Naive B cell (primary cell): ENCODE data around the gene WDR70. TPM values are rescaled to one million over a fixed set of nuclear protein-coding genes. Genes with fewer than 3 reads are reported as not detected.

Experiments used
- ATAC-seq, 2 donors: fragments of 150-1000 bp; cut with Tn5 transposase; 2 replicates each; pipeline ENCODE4 v1.10.0; 2021; ENCODE audit warnings: low read depth in 2 of 2, mild to moderate bottlenecking in 2 of 2, moderate library complexity in 2 of 2
- DNase-seq: peaks from one replicate; pipeline ENCODE4 v3.0.0; 2022
- H3K27ac Mint-ChIP-seq, 6 donors: one replicate each; pipeline ENCODE4 v1.8.0; 2020 to 2022; ENCODE audit warnings: mild to moderate bottlenecking in 6 of 6, mixed read lengths in 6 of 6, moderate library complexity in 5 of 6, inconsistent platforms in 2 of 6
- H3K27me3 Mint-ChIP-seq, 3 donors: one replicate each; pipeline ENCODE4 v1.8.0; 2021 to 2022; ENCODE audit warnings: mixed read lengths in 3 of 3, mild to moderate bottlenecking in 1 of 3
- H3K36me3 Mint-ChIP-seq, 2 donors: one replicate each; pipeline ENCODE4 v1.8.0; 2020 to 2022; ENCODE audit warnings: mixed read lengths in 2 of 2, inconsistent platforms in 1 of 2, mild to moderate bottlenecking in 1 of 2
- H3K4me1 Mint-ChIP-seq, 3 donors: one replicate each; pipeline ENCODE4 v1.8.0; 2020 to 2022; ENCODE audit warnings: mixed read lengths in 3 of 3, inconsistent platforms in 1 of 3, mild to moderate bottlenecking in 1 of 3, moderate library complexity in 1 of 3
- H3K4me3 Mint-ChIP-seq, 8 donors: one replicate each; pipeline ENCODE4 v1.8.0; 2020 to 2022; ENCODE audit warnings: mild to moderate bottlenecking in 8 of 8, mixed read lengths in 8 of 8, moderate library complexity in 8 of 8, inconsistent platforms in 2 of 8
- H3K9me3 Mint-ChIP-seq, 7 donors: one replicate each; pipeline ENCODE4 v1.8.0; 2020 to 2022; ENCODE audit warnings: mixed read lengths in 7 of 7, mild to moderate bottlenecking in 5 of 7, inconsistent platforms in 2 of 7, moderate library complexity in 1 of 7
- polyA plus RNA-seq, 6 donors: library from polyadenylated mRNA; unstranded; fragments of 300-500 nt; fragmentation: Illumina TruSeq; gene quantifications; one replicate each; pipeline ENCODE4 v1.2.3, GENCODE V29; 2021; ENCODE audit warnings: low read depth in 6 of 6

The WDR70 gene
- polyA plus RNA-seq, 6 donors from 2014 or later: 19.2 to 29.1 (median 25.3) TPM

DNA sequence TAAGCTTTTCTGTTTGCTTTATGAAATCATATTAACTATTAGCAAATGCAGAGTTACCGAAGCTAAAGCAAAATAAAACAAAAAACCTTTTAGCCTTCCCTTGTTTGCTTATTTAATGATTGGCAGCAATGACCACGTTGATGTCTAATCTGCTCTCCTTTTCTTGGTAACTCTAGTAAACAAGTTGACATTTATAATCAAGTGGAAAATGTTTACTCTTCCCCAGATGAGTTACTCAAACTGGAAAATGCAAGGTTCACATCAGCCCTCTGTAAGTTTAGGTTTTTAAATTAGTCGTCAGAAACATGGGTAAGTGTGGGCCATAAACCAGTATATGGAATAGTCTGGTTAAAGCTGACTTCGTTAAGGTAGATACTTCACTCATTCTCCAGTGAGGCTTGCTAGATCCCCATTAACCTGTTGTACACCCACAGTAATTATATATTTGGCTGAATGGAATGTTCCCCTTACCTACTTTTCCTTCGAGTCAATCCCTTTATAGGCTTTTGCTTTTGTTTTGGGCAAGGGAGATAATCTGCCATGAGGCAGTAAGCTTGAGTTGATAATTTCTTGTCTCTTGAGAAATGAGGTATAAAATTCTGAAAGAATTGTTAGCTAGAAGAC lies 359.9 kb downstream of the WDR70 start:
- ATAC-seq (no peak), DNase-seq (no peak)
- no peaks in the 10 kb centered on the region for H3K4me1 Mint-ChIP-seq
- no peaks in the 10 kb centered on the region for H3K27me3 Mint-ChIP-seq
- H3K27ac Mint-ChIP-seq: no peak overlapping the region
- H3K4me3 Mint-ChIP-seq: no peak overlapping the region
- peaks cover 34 to 60% of the 10 kb centered on the region in 2 donors for H3K36me3 Mint-ChIP-seq
- no peaks in the 10 kb centered on the region for H3K9me3 Mint-ChIP-seq

DNA sequence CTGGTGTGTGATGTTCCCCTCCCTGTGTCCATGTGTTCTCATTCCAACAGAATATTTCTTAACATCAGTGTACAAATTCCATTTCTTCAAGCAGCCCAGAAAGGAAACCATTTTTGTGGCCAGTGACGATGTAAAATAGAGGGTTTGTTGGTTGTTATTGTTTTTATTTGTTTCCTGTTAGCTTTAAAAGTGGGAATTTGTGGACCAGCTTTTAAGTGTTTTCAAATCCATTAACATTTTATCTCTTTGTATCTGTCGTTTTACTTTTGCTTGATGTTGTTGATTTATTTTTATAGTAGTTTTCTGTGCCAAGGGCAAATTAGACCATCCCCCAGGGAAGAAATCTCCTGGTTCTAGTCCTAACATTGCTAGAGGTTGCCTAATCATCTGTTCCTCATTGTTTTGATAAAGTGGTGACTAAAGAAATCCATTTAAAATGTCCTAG lies 360.7 kb downstream of the WDR70 start:
- Mint-ChIP-seq H3K9me3 (peaks cover 0 to 5% (median 2%) of the 10 kb centered on the region in 7 donors), H3K4me1 (peaks cover 0 to 5% (median 0%) of the 10 kb centered on the region in 3 donors), H3K4me3 (no peak overlapping the region), H3K27me3 (no peaks in the 10 kb centered on the region), H3K27ac (no peak overlapping the region), H3K36me3 (peaks cover 43 to 60% of the 10 kb centered on the region in 2 donors)
- DNase-seq (no peak), ATAC-seq (no peak)

DNA sequence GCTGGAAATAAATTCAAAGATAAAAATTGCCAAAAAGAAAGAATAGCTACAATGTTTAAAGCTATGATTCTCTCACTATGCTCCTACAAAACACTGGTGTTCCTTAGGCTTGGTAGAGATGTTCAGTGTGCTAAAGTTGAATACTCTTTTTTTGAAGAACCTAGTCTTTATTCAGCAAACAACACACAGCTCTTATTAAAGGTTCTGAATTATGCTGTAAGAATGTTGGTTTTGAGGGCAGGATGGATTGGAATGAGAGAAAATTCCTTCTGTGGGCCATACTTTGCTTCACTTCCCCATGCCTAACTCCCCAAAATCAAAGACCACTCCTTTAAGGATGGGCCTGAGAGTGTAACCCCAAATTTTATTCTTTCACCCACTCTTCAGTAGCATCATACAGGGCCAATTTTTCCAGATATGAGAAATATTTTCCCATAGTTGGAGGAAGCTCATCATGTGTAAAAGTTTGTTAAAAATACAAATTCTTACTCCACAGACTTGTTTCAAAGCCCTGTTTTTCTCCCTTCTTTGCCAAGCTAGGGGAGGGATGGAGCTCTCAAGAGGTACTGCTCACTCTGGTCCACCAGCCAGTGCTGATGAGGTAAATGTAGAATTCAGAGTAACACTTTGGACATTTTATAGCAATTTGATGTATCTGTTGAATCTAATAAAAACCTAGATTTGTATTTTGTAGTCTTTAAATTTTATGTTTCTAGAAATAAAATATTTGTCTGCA lies 361.4 kb downstream of the WDR70 start:
- H3K27me3 Mint-ChIP-seq: no peaks in the 10 kb centered on the region
- ATAC-seq: no peak
- H3K4me1 Mint-ChIP-seq: peaks cover 0 to 5% (median 0%) of the 10 kb centered on the region in 3 donors
- H3K9me3 Mint-ChIP-seq: peaks cover 0 to 5% (median 2%) of the 10 kb centered on the region in 7 donors
- peaks cover 43 to 60% of the 10 kb centered on the region in 2 donors for H3K36me3 Mint-ChIP-seq
- H3K4me3 Mint-ChIP-seq: no peak overlapping the region
- H3K27ac Mint-ChIP-seq: no peak overlapping the region
- DNase-seq: no peak

DNA sequence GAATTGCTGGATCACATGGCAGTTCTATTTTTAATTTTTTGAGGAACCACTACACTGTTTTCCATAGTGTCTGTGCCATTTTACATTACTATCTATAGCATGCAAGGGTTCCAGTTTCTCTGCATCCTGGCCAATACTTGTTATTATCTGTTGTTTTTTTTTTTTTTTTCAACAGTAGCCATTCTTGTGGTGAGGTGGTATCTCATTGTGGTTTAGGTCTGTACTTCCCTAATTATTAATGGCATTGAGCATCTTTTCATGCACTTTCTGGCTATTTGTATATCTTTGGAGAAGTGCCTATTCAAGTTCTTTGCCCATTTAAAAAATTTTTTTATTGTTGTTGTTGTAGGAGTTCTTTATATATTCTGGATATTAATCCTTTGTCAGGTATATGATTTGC lies 363.0 kb downstream of the WDR70 start:
- Mint-ChIP-seq H3K4me3 (no peak overlapping the region), H3K36me3 (peaks cover 55 to 56% of the 10 kb centered on the region in 2 donors), H3K27ac (no peak overlapping the region), H3K27me3 (no peaks in the 10 kb centered on the region), H3K9me3 (peaks cover 3 to 14% (median 7%) of the 10 kb centered on the region in 7 donors), H3K4me1 (peaks cover 0 to 5% (median 0%) of the 10 kb centered on the region in 3 donors)
- ATAC-seq: no peak
- no peak for DNase-seq

DNA sequence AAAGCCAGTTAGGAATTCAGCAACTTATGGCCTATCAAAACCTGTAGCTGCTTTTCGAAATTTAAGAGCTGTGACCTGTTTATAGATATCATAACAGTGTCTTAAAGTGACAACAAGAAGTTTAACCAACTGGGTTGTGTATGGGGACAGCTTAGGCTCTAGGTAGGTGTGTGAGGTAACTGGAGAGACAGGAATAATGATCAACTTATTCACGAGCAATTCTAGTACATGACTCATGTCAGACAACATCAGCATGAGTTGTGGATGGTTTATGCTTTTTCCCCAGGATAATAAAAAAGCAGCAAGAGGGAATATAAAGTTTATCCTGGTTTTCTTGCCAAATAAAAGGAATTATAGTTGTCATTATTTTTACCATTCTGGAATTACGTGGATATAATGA lies 372.1 kb downstream of the WDR70 start:
- H3K27me3 Mint-ChIP-seq: no peaks in the 10 kb centered on the region
- peaks cover 29 to 43% of the 10 kb centered on the region in 2 donors for H3K36me3 Mint-ChIP-seq
- ATAC-seq: no peak
- H3K4me3 Mint-ChIP-seq: no peak overlapping the region
- H3K9me3 Mint-ChIP-seq: peaks cover 10 to 17% (median 14%) of the 10 kb centered on the region in 7 donors
- no peak for DNase-seq
- H3K4me1 Mint-ChIP-seq: no peaks in the 10 kb centered on the region
- H3K27ac Mint-ChIP-seq: no peak overlapping the region

DNA sequence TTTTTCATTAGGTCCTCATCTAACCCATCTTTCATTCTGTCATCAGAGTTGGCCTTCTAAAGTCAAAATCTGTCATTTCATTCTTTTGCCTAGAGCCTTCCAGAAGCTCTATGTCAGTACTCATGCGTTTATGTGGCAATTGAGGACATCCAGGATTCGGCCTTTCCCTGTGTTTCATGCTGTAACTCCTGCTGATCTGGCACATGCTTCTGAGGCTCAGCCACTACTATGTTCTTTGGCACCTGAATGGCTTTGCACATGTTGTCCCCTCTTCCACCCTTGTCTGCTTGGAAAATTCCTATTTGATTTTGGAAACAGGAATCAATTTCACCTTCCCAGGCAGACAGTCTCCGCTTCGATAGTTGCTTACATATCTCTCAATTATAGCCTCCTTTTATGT lies 375.9 kb downstream of the WDR70 start:
- Mint-ChIP-seq H3K9me3 (peaks cover 5 to 8% (median 8%) of the 10 kb centered on the region in 7 donors), H3K27me3 (no peaks in the 10 kb centered on the region), H3K36me3 (peaks cover 24 to 40% of the 10 kb centered on the region in 2 donors), H3K27ac (peak overlapping the region in 1 of 6 donors; percentile 18), H3K4me3 (no peak overlapping the region), H3K4me1 (no peaks in the 10 kb centered on the region)
- ATAC-seq (no peak), DNase-seq (no peak)

DNA sequence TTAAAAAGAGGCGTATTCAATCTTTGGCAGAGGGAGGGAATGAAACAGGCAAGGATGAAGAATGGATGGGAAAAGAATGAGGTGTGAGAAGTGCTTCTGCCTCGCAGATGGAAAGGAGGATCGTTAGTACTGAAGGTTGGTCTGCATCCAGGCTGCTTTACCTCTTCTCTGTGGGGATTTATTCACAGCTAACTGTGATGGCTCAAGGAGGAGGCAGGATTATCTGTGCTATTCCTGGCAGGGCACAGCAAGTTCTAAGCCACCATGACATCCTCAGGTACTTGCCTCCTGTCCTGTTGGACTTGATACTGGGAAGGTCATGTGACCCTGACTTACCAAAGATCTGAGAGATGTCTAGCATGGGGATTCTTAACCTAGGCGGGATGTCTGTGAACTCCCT lies 376.5 kb downstream of the WDR70 start:
- H3K27ac Mint-ChIP-seq: peak overlapping the region in 2 of 6 donors; percentile 0 to 83
- DNase-seq: no peak
- ATAC-seq: no peak

DNA sequence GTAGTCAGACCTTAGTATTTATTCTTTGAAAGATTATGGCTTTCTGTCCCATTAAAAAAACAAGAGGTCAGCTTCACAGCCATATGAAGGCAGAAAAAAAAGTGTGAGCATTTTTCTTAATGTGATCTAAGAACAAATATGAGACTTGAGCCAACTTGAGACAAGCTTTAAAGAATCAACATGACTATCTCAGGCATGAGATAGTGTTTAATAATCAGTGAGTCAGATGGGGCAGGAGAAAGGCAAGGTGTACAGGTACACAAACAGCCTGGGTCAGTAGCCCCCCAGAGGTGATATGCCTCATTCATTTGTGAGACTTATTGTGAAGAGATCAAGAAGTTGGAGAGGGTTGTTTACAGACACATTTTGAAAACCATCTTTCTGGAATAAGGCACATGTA lies 377.1 kb downstream of the WDR70 start:
- ATAC-seq (no peak), DNase-seq (no peak)
- Mint-ChIP-seq H3K4me1 (no peaks in the 10 kb centered on the region), H3K27ac (no peak overlapping the region), H3K4me3 (no peak overlapping the region), H3K36me3 (peaks cover 24 to 39% of the 10 kb centered on the region in 2 donors), H3K9me3 (peaks cover 5 to 8% (median 8%) of the 10 kb centered on the region in 7 donors), H3K27me3 (no peaks in the 10 kb centered on the region)

More for the DNA sequence above, 376.5 kb downstream of the WDR70 start:
- peaks cover 5 to 8% (median 8%) of the 10 kb centered on the region in 7 donors for H3K9me3 Mint-ChIP-seq
- no peaks in the 10 kb centered on the region for H3K4me1 Mint-ChIP-seq
- H3K27me3 Mint-ChIP-seq: no peaks in the 10 kb centered on the region
- no peak overlapping the region for H3K4me3 Mint-ChIP-seq
- H3K36me3 Mint-ChIP-seq: peaks cover 24 to 39% of the 10 kb centered on the region in 2 donors

DNA sequence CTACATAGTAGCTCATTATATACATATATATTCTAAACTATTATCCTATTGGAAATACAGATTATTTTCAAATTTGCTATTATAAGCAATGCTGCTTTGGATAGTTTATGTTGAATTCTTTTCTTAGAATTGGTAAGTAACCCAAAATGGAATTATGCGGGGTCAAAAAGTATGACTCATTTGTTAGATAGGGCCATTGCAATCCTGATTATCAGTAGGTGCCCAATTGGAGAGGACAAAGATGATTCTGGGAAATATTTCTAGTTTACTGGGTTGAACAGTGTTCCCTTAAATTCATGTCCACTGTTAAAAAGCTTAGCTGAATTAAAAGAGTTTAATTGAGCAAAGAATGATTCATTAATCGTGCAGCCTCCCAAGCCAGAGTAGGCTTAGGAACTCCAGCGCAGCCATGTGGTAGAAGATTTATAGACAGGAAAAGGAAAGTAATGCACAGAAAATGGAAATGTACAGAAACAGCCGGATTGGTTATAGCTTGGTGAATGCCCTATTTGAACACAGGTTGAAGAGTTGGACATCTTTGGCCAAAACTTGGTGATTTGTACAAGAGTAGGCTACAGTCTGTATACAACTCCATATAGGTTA lies 379.0 kb downstream of the WDR70 start:
- ATAC-seq: no peak
- no peaks in the 10 kb centered on the region for H3K4me1 Mint-ChIP-seq
- no peak for DNase-seq
- no peak overlapping the region for H3K27ac Mint-ChIP-seq
- H3K4me3 Mint-ChIP-seq: no peak overlapping the region
- H3K27me3 Mint-ChIP-seq: no peaks in the 10 kb centered on the region
- peaks cover 24 to 34% of the 10 kb centered on the region in 2 donors for H3K36me3 Mint-ChIP-seq
- H3K9me3 Mint-ChIP-seq: peaks cover 5 to 8% (median 8%) of the 10 kb centered on the region in 7 donors

DNA sequence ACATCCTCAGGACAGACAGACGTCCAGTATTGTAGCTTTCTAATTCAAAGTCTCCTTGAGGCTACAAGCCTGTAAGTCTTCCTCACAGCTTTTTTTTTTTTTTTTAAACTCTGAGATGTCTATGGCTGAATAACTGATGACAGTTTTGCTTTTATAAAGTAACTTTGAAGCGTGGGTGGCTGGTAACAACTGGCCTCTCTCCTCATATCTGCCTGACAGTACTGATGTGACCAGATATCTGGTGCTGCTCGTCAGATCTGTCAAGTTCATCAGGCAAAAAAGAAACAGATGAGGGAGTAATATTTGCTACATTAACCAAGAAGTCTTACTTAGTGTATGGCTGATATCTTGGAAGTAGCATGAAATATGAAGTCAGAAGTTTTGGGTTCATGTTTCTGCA lies 388.1 kb downstream of the WDR70 start:
- no peak for ATAC-seq
- Mint-ChIP-seq H3K27ac (no peak overlapping the region), H3K4me1 (no peaks in the 10 kb centered on the region), H3K27me3 (peaks cover 0 to 10% (median 0%) of the 10 kb centered on the region in 3 donors), H3K9me3 (peaks cover 0 to 4% (median 0%) of the 10 kb centered on the region in 7 donors), H3K4me3 (no peak overlapping the region), H3K36me3 (no peaks in the 10 kb centered on the region)
- no peak for DNase-seq

DNA sequence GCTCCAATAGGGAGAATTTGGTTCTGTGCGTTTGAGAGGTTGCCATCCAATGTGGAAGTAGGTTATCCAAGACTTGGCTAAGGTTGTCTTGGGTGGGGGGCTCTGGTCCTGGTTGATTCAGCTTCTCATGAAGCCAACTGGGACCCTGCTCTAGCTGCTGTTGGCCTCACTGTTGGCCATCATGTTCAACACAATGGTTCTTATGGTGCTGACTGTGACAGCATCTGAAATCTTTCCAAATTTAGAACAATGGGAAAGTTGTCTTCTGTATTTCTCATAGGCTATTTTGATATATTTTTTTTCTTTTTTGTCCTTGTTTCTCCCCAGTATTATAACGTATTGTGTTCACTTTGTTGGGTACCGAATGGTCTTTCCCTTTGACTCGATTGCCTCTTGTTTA lies 388.8 kb downstream of the WDR70 start:
- H3K4me1 Mint-ChIP-seq: no peaks in the 10 kb centered on the region
- H3K27ac Mint-ChIP-seq: no peak overlapping the region
- no peak for DNase-seq
- peaks cover 0 to 10% (median 3%) of the 10 kb centered on the region in 3 donors for H3K27me3 Mint-ChIP-seq
- no peak overlapping the region for H3K4me3 Mint-ChIP-seq
- peaks cover 0 to 11% (median 0%) of the 10 kb centered on the region in 7 donors for H3K9me3 Mint-ChIP-seq
- ATAC-seq: no peak
- H3K36me3 Mint-ChIP-seq: no peaks in the 10 kb centered on the region

DNA sequence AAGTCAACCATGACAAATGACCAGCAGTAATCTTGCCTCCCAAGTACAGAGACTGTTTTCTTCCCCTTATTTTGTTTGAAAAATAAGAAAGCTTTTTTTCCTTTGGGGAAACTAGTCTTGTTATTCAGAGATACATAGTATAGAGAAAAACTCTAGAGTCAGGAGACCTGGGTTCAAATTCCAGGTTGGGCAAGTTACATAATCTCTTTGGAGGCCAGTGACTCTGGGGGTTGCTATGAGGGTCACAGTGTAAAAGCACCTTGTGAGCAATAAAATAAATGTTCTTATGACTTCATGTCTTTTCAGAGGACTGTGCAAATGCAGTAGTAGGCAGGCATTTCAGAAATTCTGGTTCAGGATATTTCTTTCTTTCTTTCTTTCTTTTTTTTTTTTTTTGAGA lies 389.3 kb downstream of the WDR70 start:
- Mint-ChIP-seq H3K9me3 (peaks cover 0 to 15% (median under 1%) of the 10 kb centered on the region in 7 donors), H3K27ac (no peak overlapping the region), H3K36me3 (no peaks in the 10 kb centered on the region), H3K4me3 (no peak overlapping the region), H3K4me1 (no peaks in the 10 kb centered on the region), H3K27me3 (peaks cover 0 to 10% (median 7%) of the 10 kb centered on the region in 3 donors)
- DNase-seq: no peak
- no peak for ATAC-seq

DNA sequence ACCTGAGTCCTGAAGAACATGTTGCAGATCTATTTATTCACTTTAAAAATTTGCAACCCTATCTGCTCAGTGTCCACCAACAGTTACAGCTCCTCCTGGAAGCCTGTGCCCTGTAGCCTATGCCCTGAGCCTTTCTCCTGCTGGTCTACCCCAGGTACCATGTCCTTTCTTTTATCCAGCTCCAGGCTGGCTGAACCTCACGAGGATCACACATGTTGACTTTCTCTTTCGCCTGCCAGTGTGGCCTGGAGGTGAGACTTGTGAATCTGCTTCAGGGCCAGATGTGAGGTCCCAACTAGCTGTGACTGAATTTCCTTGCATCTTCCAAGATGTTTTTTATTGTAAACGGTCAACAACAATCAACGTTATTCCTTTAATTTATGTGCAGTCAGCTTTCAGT lies 390.0 kb downstream of the WDR70 start:
- H3K36me3 Mint-ChIP-seq: no peaks in the 10 kb centered on the region
- no peaks in the 10 kb centered on the region for H3K4me1 Mint-ChIP-seq
- ATAC-seq: no peak
- no peak for DNase-seq
- H3K4me3 Mint-ChIP-seq: no peak overlapping the region
- peaks cover 0 to 21% (median 6%) of the 10 kb centered on the region in 7 donors for H3K9me3 Mint-ChIP-seq
- peak overlapping the region in 1 of 6 donors; percentile 8 for H3K27ac Mint-ChIP-seq
- H3K27me3 Mint-ChIP-seq: peaks cover 0 to 10% (median 7%) of the 10 kb centered on the region in 3 donors
